Upper lobe of left lung (tissue), 4 donors: ENCODE results near the gene CEP68.

Source experiments
- CTCF ChIP-seq, 6 experiments: fragments of 450-650 bp in 4 of 6; fragments of 200-600 bp in 2 of 6; sonication (generic) in 2 of 6; IDR thresholded peaks; one replicate each; pipeline ENCODE4 v1.5.1; 2016 to 2019; ENCODE audit warnings: antibody characterized with exemption in 6 of 6
- EP300 ChIP-seq, 4 donors: sonication (generic); formaldehyde crosslinking; IDR thresholded peaks; one replicate each; pipeline ENCODE4 v1.5.1; 2017; ENCODE audit warnings: antibody characterized with exemption in 4 of 4, control low read depth in 2 of 4
- POLR2A ChIP-seq, 4 donors: fragments of 450-650 bp; IDR thresholded peaks; one replicate each; pipeline ENCODE4 v1.5.1; 2016 to 2017; ENCODE audit warnings: antibody characterized with exemption in 4 of 4, mild to moderate bottlenecking in 2 of 4
- POLR2AphosphoS5 ChIP-seq, 2 donors: sonication (generic); formaldehyde crosslinking; IDR thresholded peaks; one replicate each; pipeline ENCODE4 v1.5.1; 2017; ENCODE audit warnings: antibody characterized with exemption in 2 of 2

DNA sequence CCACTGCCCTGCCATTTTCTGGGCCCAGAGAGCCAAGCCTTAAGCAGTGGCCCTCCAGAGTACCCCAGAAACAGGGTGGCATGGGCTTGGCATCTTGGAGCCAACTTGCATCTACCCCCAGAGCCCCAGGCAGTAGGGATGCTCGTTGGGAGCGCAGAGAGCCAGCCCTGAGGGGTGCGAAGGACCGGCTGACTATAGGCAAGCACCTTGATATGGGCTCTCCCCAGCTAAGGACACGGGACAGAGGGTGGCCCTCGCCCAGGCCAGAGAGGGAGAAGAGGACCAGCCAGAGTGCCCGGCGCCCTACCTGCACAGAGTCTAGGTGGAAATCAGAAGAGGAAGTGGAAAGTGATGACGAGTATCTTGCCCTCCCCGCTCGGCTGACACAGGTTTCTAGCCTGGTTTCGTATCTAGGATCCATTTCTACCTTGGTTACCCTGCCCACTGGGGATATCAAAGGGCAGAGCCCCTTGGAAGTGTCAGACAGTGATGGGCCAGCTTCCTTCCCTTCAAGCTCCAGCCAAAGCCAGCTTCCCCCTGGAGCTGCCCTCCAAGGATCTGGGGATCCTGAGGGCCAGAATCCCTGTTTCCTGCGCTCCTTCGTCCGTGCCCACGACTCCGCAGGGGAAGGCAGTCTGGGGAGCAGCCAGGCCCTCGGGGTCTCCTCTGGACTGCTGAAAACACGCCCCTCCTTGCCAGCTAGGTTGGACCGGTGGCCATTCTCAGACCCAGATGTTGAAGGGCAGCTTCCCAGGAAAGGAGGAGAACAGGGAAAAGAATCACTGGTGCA, 16.2 kb downstream of the CEP68 start:
- TF ChIP-seq CTCF (IDR thresholded peaks at IDR 0.05) (no peak), POLR2A (IDR thresholded peaks at IDR 0.05) (no peak), POLR2AphosphoS5 (IDR thresholded peaks at IDR 0.05) (no peak), EP300 (IDR thresholded peaks at IDR 0.05) (no peak)
